H1 (cell line): ENCODE data around the gene PFDN4. TPM values are rescaled to one million over a fixed set of nuclear protein-coding genes. Genes with fewer than 3 reads are reported as not detected.

Experiments used
- CTCF ChIA-PET: fragments of 300-600 bp; sonication (Branson Sonifier 250); formaldehyde crosslinking; loops from one replicate; lab custom pipeline; 2021; ENCODE audit not compliant: partially characterized antibody; lab: Charles Lee
- POLR2A ChIA-PET: fragments of 300-600 bp; sonication (Branson Sonifier 250); formaldehyde crosslinking; loops from one replicate; lab custom pipeline; 2021; ENCODE audit warnings: inconsistent platforms; ENCODE audit not compliant: partially characterized antibody; lab: Charles Lee
- DNase-seq, 2 experiments: peaks; one replicate each; pipeline versions ENCODE4 v3.0.0 to v3.0.0-alpha.2; 2010 to 2022; ENCODE audit warnings: low spot score in 2 of 2, low read depth in 1 of 2, mixed read lengths in 1 of 2
- FAIRE-seq: peaks from 2 replicates; lab custom pipeline; 2011; peaks lifted over from hg19 to GRCh38; lab: Jason Lieb, UNC
- H2AFZ ChIP-seq: 2 replicates; pipeline ENCODE4 v1.8.1; 2012; ENCODE audit warnings: low read length, inconsistent platforms
- H2AK5ac ChIP-seq: 2 replicates; pipeline ENCODE4 v1.6.1; 2013; ENCODE audit warnings: low read depth, low read length
- H2BK120ac ChIP-seq: replicated peaks from 2 replicates; pipeline ENCODE3; 2013; ENCODE audit warnings: low read depth, low read length, inconsistent platforms
- H2BK12ac ChIP-seq: 2 replicates; pipeline ENCODE4 v1.6.1; 2013; ENCODE audit warnings: low read depth, low read length
- H2BK15ac ChIP-seq: 2 replicates; pipeline ENCODE4 v1.6.1; 2013; ENCODE audit warnings: low read length
- H2BK20ac ChIP-seq: 2 replicates; pipeline ENCODE4 v1.6.1; 2013; ENCODE audit warnings: low read length
- H2BK5ac ChIP-seq: 2 replicates; pipeline ENCODE4 v1.6.1; 2013; ENCODE audit warnings: low read depth, low read length
- H3K14ac ChIP-seq: 2 replicates; pipeline ENCODE4 v1.6.1; 2013; ENCODE audit warnings: inconsistent platforms; ENCODE audit not compliant: insufficient read length
- H3K18ac ChIP-seq: 2 replicates; pipeline ENCODE4 v1.6.1; 2013; ENCODE audit warnings: low read length; ENCODE audit errors: extremely low read depth
- H3K23ac ChIP-seq: 2 replicates; pipeline ENCODE4 v1.6.1; 2013; ENCODE audit warnings: inconsistent platforms; ENCODE audit not compliant: insufficient read length
- H3K23me2 ChIP-seq: 2 replicates; pipeline ENCODE4 v1.6.1; 2013; ENCODE audit warnings: low read depth, low read length
- H3K27ac ChIP-seq: 2 replicates; pipeline ENCODE4 v1.6.1; 2011; ENCODE audit warnings: low read depth, low read length, inconsistent platforms
- H3K27me3 ChIP-seq, 4 experiments: replicated peaks in 1 of 4; 1 replicate in 1 of 4; 2 replicates in 3 of 4; pipeline versions ENCODE4 v1.6.1 to v1.8.1; 2011 to 2013; ENCODE audit warnings: low read length in 3 of 4, mild to moderate bottlenecking in 3 of 4, inconsistent platforms in 2 of 4, mixed read lengths in 2 of 4, moderate library complexity in 1 of 4; ENCODE audit not compliant: control insufficient read depth in 3 of 4, insufficient read depth in 3 of 4; ENCODE audit errors: extremely low read depth in 1 of 4
- H3K36me3 ChIP-seq, 4 experiments: 2 replicates each; pipeline versions ENCODE4 v1.6.1 to v1.8.1; 2011 to 2013; ENCODE audit warnings: mild to moderate bottlenecking in 4 of 4, low read length in 3 of 4, moderate library complexity in 2 of 4, control low read depth in 1 of 4, inconsistent platforms in 1 of 4; ENCODE audit not compliant: insufficient read depth in 4 of 4, control insufficient read depth in 2 of 4
- H3K4ac ChIP-seq: replicated peaks from 2 replicates; pipeline ENCODE3; 2013; ENCODE audit warnings: low read length, low read depth, mixed read lengths, inconsistent platforms; ENCODE audit not compliant: insufficient read length
- H3K4me1 ChIP-seq, 4 experiments: replicated peaks in 1 of 4; 1 replicate in 1 of 4; 2 replicates in 3 of 4; pipeline versions ENCODE4 v1.6.1 to v1.8.1; 2011 to 2013; ENCODE audit warnings: low read length in 3 of 4, inconsistent platforms in 2 of 4, mixed read lengths in 1 of 4; ENCODE audit not compliant: insufficient read depth in 4 of 4, control insufficient read depth in 3 of 4
- H3K4me2 ChIP-seq, 2 experiments: 2 replicates each; pipeline versions ENCODE4 v1.6.1 to v1.8.1; 2011 to 2013; ENCODE audit warnings: low read depth in 2 of 2, low read length in 2 of 2, control low read depth in 1 of 2, inconsistent platforms in 1 of 2, mild to moderate bottlenecking in 1 of 2; ENCODE audit not compliant: insufficient read depth in 1 of 2
- H3K4me3 ChIP-seq, 4 experiments: fragments of 200-600, 300-600 bp in 1 of 4; sonication (generic), shearing (Covaris generic), sonication (Bioruptor Twin) in 1 of 4; 2 replicates each; pipeline versions ENCODE4 v1.5.1 to v1.8.1; 2011 to 2016; ENCODE audit warnings: low read length in 4 of 4, low read depth in 3 of 4, control low read depth in 2 of 4, inconsistent platforms in 2 of 4, mild to moderate bottlenecking in 2 of 4, mixed read lengths in 1 of 4, moderate library complexity in 1 of 4; ENCODE audit not compliant: insufficient read depth in 2 of 4; ENCODE audit errors: extremely low read depth in 1 of 4
- H3K56ac ChIP-seq: replicated peaks from 2 replicates; pipeline ENCODE3; 2013; ENCODE audit warnings: low read depth, mild to moderate bottlenecking, mixed read lengths, low read length, inconsistent platforms; ENCODE audit not compliant: insufficient read length
- H3K79me1 ChIP-seq: 2 replicates; pipeline ENCODE4 v1.6.1; 2013; ENCODE audit warnings: low read depth, low read length, control low read depth
- H3K79me2 ChIP-seq, 2 experiments: 2 replicates each; pipeline versions ENCODE4 v1.6.1 to v1.8.1; 2012 to 2013; ENCODE audit warnings: low read length in 2 of 2, mild to moderate bottlenecking in 2 of 2, inconsistent platforms in 1 of 2; ENCODE audit not compliant: insufficient read depth in 2 of 2, control insufficient read depth in 1 of 2
- H3K9ac ChIP-seq, 4 experiments: replicated peaks in 1 of 4; 1 replicate in 1 of 4; 2 replicates in 3 of 4; pipeline versions ENCODE4 v1.6.1 to v1.8.1; 2011 to 2013; ENCODE audit warnings: low read depth in 3 of 4, low read length in 3 of 4, control low read depth in 2 of 4, mild to moderate bottlenecking in 2 of 4, moderate library complexity in 2 of 4, inconsistent platforms in 1 of 4; ENCODE audit errors: extremely low read depth in 1 of 4
- H3K9me3 ChIP-seq, 2 experiments: 2 replicates each; pipeline versions ENCODE4 v1.6.1 to v1.8.1; 2012 to 2013; ENCODE audit warnings: mild to moderate bottlenecking in 2 of 2, moderate library complexity in 2 of 2, control low read depth in 1 of 2, inconsistent platforms in 1 of 2, low read depth in 1 of 2, low read length in 1 of 2, mixed read lengths in 1 of 2; ENCODE audit not compliant: insufficient read depth in 2 of 2
- H4K20me1 ChIP-seq, 2 experiments: replicated peaks in 1 of 2; 2 replicates each; pipeline versions ENCODE3 to v1.8.1; 2011 to 2013; ENCODE audit warnings: inconsistent platforms in 2 of 2, low read length in 2 of 2, mild to moderate bottlenecking in 1 of 2; ENCODE audit not compliant: insufficient read depth in 2 of 2, control insufficient read depth in 1 of 2
- H4K5ac ChIP-seq: 2 replicates; pipeline ENCODE4 v1.6.1; 2013; ENCODE audit warnings: low read length, low read depth, mixed read lengths, inconsistent platforms; ENCODE audit not compliant: insufficient read length
- H4K8ac ChIP-seq: 2 replicates; pipeline ENCODE4 v1.8.0; 2013; ENCODE audit warnings: mild to moderate bottlenecking, moderate library complexity, low read length, inconsistent platforms; ENCODE audit not compliant: insufficient read depth; ENCODE audit errors: extremely low read depth
- H4K91ac ChIP-seq: replicated peaks from 2 replicates; pipeline ENCODE3; 2013; ENCODE audit warnings: low read length, mixed read lengths, inconsistent platforms; ENCODE audit not compliant: insufficient read length
- BRCA1 ChIP-seq: IDR thresholded peaks from 2 replicates; pipeline ENCODE4 v1.6.1; 2012; ENCODE audit warnings: low read depth, low read length, improper control_type of control experiment
- CBX8 ChIP-seq: fragments of 300-800, 300-1000 bp; sonication (generic); IDR thresholded peaks from 2 replicates; pipeline ENCODE4 v1.7.1; 2016; ENCODE audit warnings: low read depth, low read length, borderline replicate concordance
- EGR1 ChIP-seq: IDR thresholded peaks from 2 replicates; pipeline ENCODE4 v1.6.1; 2011; ENCODE audit warnings: low read depth, low read length, borderline replicate concordance
- KDM4A ChIP-seq: IDR thresholded peaks from one replicate; pipeline ENCODE4 v1.7.1; 2012; ENCODE audit warnings: low read depth, mild to moderate bottlenecking, moderate library complexity, low read length, inconsistent platforms; ENCODE audit not compliant: severe bottlenecking
- NANOG ChIP-seq: IDR thresholded peaks from 2 replicates; pipeline ENCODE4 v1.6.1; 2011; ENCODE audit warnings: low read length, low read depth, mild to moderate bottlenecking, inconsistent platforms; ENCODE audit not compliant: insufficient read depth, poor library complexity, severe bottlenecking
- POU5F1 ChIP-seq: IDR thresholded peaks from 2 replicates; pipeline ENCODE4 v1.6.1; 2011; ENCODE audit warnings: low read depth, mild to moderate bottlenecking, low read length, moderate library complexity
- SAP30 ChIP-seq: fragments of 300-600 bp; sonication (generic); IDR thresholded peaks from 2 replicates; pipeline ENCODE4 v1.7.1; 2012; ENCODE audit warnings: low read length, moderate library complexity, mild to moderate bottlenecking, inconsistent platforms; ENCODE audit not compliant: insufficient read depth, insufficient replicate concordance
- SIX5 ChIP-seq: IDR thresholded peaks from 2 replicates; pipeline ENCODE4 v1.6.1; 2011; ENCODE audit warnings: mild to moderate bottlenecking, low read depth, low read length
- SP1 ChIP-seq: IDR thresholded peaks from 2 replicates; pipeline ENCODE4 v1.6.1; 2011; ENCODE audit warnings: low read depth, low read length
- TCF12 ChIP-seq: IDR thresholded peaks from 2 replicates; pipeline ENCODE4 v1.6.1; 2011; ENCODE audit warnings: low read depth, mild to moderate bottlenecking, low read length
- YY1 ChIP-seq: IDR thresholded peaks from 2 replicates; pipeline ENCODE4 v1.6.1; 2011; ENCODE audit warnings: low read depth, mild to moderate bottlenecking, low read length
- WGBS, 2 experiments: shearing (Covaris generic) in 1 of 2; methylation state at CpG; one replicate each; pipeline versions ENCODE4 v1.1.6 to v1.1.7; 2013 to 2015; ENCODE audit warnings: low lambda C conversion rate in 2 of 2, mixed read lengths in 2 of 2, inconsistent platforms in 1 of 2, low coverage in 1 of 2, missing lambda C conversion rate in 1 of 2; ENCODE audit not compliant: insufficient replicate concordance in 2 of 2, insufficient coverage in 1 of 2, insufficient read length in 1 of 2; ENCODE audit errors: extremely low coverage in 1 of 2, missing lambda C conversion rate in 1 of 2; 5-methylcytosine and 5-hydroxymethylcytosine counted together
- polyA plus RNA-seq, 7 experiments: library from polyadenylated mRNA; depleted of rRNA in 3 of 7; stranded (reverse) in 5 of 7; unstranded in 2 of 7; fragments of >200 nt in 5 of 7; fragments of 200-250 nt in 2 of 7; gene quantifications; 1 replicate in 5 of 7; 2 replicates in 1 of 7; 4 replicates in 1 of 7; pipeline versions ENCODE4 v1.2.1 to v1.2.3, GENCODE V29; 2011 to 2013; ENCODE audit warnings: missing spikeins in 2 of 7, mixed read lengths in 2 of 7
- total RNA-seq: library from RNA; stranded (reverse); fragmentation: NEBNext Ultra II Directional; extraction: Animal tissue kit (Norgen Biotek cat#: 25700); gene quantifications from 2 replicates; pipeline ENCODE4 v1.2.1, GENCODE V29; 2021
- TF ChIP-seq, protein P1 (sequence below): IDR thresholded peaks from 2 replicates; pipeline ENCODE4 v1.6.1; 2012; ENCODE audit warnings: low read length, inconsistent platforms

Gene PFDN4
- total and polyA plus RNA-seq, 2 of the 8 experiments (the other 6 are each of a cell fraction or from before 2014, with no cell fraction given), result 41.9 to 96.8 TPM

DNA sequence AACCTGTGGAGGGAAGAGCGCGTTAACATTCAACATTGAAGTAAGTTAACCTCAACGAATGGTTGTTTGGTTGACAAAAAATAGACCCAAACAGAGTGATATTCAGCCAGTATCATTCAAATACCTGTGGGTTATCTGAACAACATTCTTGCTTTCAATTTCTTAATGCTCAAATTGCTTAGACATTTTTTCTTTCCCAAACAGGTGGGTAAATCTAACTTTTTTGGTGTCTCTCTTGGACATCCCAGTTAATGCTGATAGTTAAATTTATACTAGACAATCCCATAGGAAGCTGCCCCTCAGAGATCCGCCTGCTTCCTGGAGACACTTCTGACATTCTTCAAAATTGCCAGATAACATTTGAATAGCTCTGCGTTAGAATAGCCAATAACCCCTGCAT lies 14.1 kb upstream of the PFDN4 start:
- H3K14ac ChIP-seq, result no peak overlapping the region
- POLR2A ChIA-PET, result no interaction called here
- TF ChIP-seq TCF12, result no peak
- TF ChIP-seq BRCA1, result no peak
- no peak for TF ChIP-seq SP1
- no peak for TF ChIP-seq SIX5
- no peak for TF ChIP-seq YY1
- TF ChIP-seq, protein P1, sequence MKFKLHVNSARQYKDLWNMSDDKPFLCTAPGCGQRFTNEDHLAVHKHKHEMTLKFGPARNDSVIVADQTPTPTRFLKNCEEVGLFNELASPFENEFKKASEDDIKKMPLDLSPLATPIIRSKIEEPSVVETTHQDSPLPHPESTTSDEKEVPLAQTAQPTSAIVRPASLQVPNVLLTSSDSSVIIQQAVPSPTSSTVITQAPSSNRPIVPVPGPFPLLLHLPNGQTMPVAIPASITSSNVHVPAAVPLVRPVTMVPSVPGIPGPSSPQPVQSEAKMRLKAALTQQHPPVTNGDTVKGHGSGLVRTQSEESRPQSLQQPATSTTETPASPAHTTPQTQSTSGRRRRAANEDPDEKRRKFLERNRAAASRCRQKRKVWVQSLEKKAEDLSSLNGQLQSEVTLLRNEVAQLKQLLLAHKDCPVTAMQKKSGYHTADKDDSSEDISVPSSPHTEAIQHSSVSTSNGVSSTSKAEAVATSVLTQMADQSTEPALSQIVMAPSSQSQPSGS, result no peak
- no peak for TF ChIP-seq POU5F1
- TF ChIP-seq NANOG, result no peak
- no peak for TF ChIP-seq KDM4A
- no peak for TF ChIP-seq CBX8
- TF ChIP-seq SAP30, result no peak
- TF ChIP-seq EGR1, result no peak

More for the DNA sequence above, 14.1 kb upstream of the PFDN4 start:
- no peaks in the 10 kb centered on the region for H3K79me1 ChIP-seq
- H3K23ac ChIP-seq, result no peak overlapping the region
- H3K79me2 ChIP-seq, result no peaks in the 10 kb centered on the region
- no peak overlapping the region for H2BK12ac ChIP-seq
- no peaks in the 10 kb centered on the region for H3K27me3 ChIP-seq
- H3K9ac ChIP-seq, result no peak overlapping the region
- H4K8ac ChIP-seq, result no peak overlapping the region
- FAIRE-seq, result no peak
- no peaks in the 10 kb centered on the region for H3K9me3 ChIP-seq
- no peak overlapping the region for H4K91ac ChIP-seq
- no peak overlapping the region for H2BK5ac ChIP-seq
- H3K36me3 ChIP-seq, result no peaks in the 10 kb centered on the region
- H3K27ac ChIP-seq, result no peak overlapping the region
- H3K4me2 ChIP-seq, result no peak overlapping the region
- no peaks in the 10 kb centered on the region for H3K23me2 ChIP-seq
- no peak overlapping the region for H3K4ac ChIP-seq
- H3K4me1 ChIP-seq, result no peaks in the 10 kb centered on the region
- no peak overlapping the region for H2AK5ac ChIP-seq
- no peak overlapping the region for H3K56ac ChIP-seq
- no peaks in the 10 kb centered on the region for H4K20me1 ChIP-seq
- 73% methylated on average over 5 of the region's 5 CpGs; no CpG with 5 or more reads in 1 of the 2 experiments for WGBS, 2 experiments
- H4K5ac ChIP-seq, result no peak overlapping the region
- H2BK15ac ChIP-seq, result no peak overlapping the region
- H3K4me3 ChIP-seq, result no peak overlapping the region
- CTCF ChIA-PET, result interaction anchor here (1.5 to 23.7 kb wide), 3 partner anchors 11 to 96 kb away, joined by 3 to 591 read pairs (median 4); no protein-coding TSS in a partner anchor
- H2AFZ ChIP-seq, result no peak overlapping the region
- H2BK20ac ChIP-seq, result no peak overlapping the region
- H3K18ac ChIP-seq, result no peak overlapping the region
- H2BK120ac ChIP-seq, result no peak overlapping the region
- DNase-seq, result no peak
